Activated CD8-positive, alpha-beta memory T cell treated with anti-CD3 and anti-CD28 coated beads, Interleukin-2, amount 50 U/mL, for 4 hours (primary cell): ENCODE results near the gene DNAJC1.
"Not testable (repeated sequence)": the region's sequence is repeated elsewhere in the genome, so short reads cannot be mapped to it uniquely, and the experiment has no call there.

Experiments used
- DNase-seq: peaks from one replicate; pipeline ENCODE4 v3.0.0-alpha.2; 2020

The DNAJC1 gene

GRCh38 chr10:22003177-22003963 is at the start of gene DNAJC1:
Gene DNAJC1 (minus strand): TSS chr10:22003730. CDS start chr10:22003434, 296 bp downstream.
- peak; percentile 100 for DNase-seq

GRCh38 chr10:22053048-22053447 is 49.5 kb upstream of the DNAJC1 start:
- no peak for DNase-seq

GRCh38 chr10:22049635-22050034 is 46.1 kb upstream of the DNAJC1 start:
- no peak for DNase-seq

GRCh38 chr10:22047812-22048211 is 44.3 kb upstream of the DNAJC1 start:
- DNase-seq: no peak

- no peak for DNase-seq
Observed at GRCh38 chr10:22043327-22043633, 39.8 kb upstream of the DNAJC1 start.

GRCh38 chr10:22042557-22043326 is 39.2 kb upstream of the DNAJC1 start:
- DNase-seq: no peak

- no peak for DNase-seq
Observed at GRCh38 chr10:22034333-22034732, 30.8 kb upstream of the DNAJC1 start.

- not testable (repeated sequence) for DNase-seq
Observed at GRCh38 chr10:22032268-22032667, 28.7 kb upstream of the DNAJC1 start.

GRCh38 chr10:22030421-22030820 is 26.9 kb upstream of the DNAJC1 start:
- DNase-seq: no peak

GRCh38 chr10:22029445-22030236 is 26.1 kb upstream of the DNAJC1 start:
- DNase-seq: no peak

- DNase-seq: no peak
Observed at GRCh38 chr10:22027364-22028238, 24.1 kb upstream of the DNAJC1 start.

- no peak for DNase-seq
Observed at GRCh38 chr10:22026287-22026686, 22.8 kb upstream of the DNAJC1 start.

GRCh38 chr10:22023508-22023907 is 20.0 kb upstream of the DNAJC1 start:
- no peak for DNase-seq

GRCh38 chr10:22022257-22023032 is 18.9 kb upstream of the DNAJC1 start:
- DNase-seq: peak; percentile 40

GRCh38 chr10:22021144-22021543 is 17.6 kb upstream of the DNAJC1 start:
- DNase-seq: not testable (repeated sequence)

GRCh38 chr10:22017283-22018020 is 13.9 kb upstream of the DNAJC1 start:
- no peak for DNase-seq

- DNase-seq: no peak
Observed at GRCh38 chr10:22016046-22016705, 12.6 kb upstream of the DNAJC1 start.

GRCh38 chr10:22010973-22011408 is 7.5 kb upstream of the DNAJC1 start:
- DNase-seq: no peak

- DNase-seq: no peak
Observed at GRCh38 chr10:22010539-22010938, 7.0 kb upstream of the DNAJC1 start.

GRCh38 chr10:22006379-22006884 is 2.9 kb upstream of the DNAJC1 start:
- DNase-seq: no peak
